Activated CD4-positive, alpha-beta T cell treated with anti-CD3 and anti-CD28 coated beads for 36 hours (primary cell): ENCODE measurements around the gene PIGZ. TPM values are rescaled to one million over a fixed set of nuclear protein-coding genes. Genes with fewer than 3 reads are reported as not detected.

Source experiments
- ATAC-seq: fragments of 200-7000 bp; cut with Tn5 transposase; one replicate; pipeline ENCODE4 v1.10.0; 2021; ENCODE audit warnings: mild to moderate bottlenecking, moderate library complexity
- CTCF ChIA-PET: fragments of 350-600 bp; sonication (Branson Sonifier 250); formaldehyde crosslinking; loops from one replicate; lab custom pipeline; 2021; ENCODE audit warnings: antibody characterized with exemption; lab: Charles Lee
- POLR2A ChIA-PET: fragments of 350-600 bp; sonication (Branson Sonifier 250); formaldehyde crosslinking; loops from one replicate; lab custom pipeline; 2021; ENCODE audit warnings: antibody characterized with exemption, inconsistent platforms; lab: Charles Lee
- DNase-seq: peaks from one replicate; pipeline ENCODE4 v3.0.0-alpha.2; 2020
- H3K27ac Mint-ChIP-seq: one replicate; pipeline ENCODE4 v1.8.0; 2021; ENCODE audit warnings: mixed read lengths
- H3K27me3 Mint-ChIP-seq: one replicate; pipeline ENCODE4 v1.8.0; 2021; ENCODE audit warnings: mixed read lengths
- H3K36me3 Mint-ChIP-seq: one replicate; pipeline ENCODE4 v1.8.0; 2021; ENCODE audit warnings: low read depth, mixed read lengths
- H3K4me1 Mint-ChIP-seq: one replicate; pipeline ENCODE4 v1.8.0; 2021; ENCODE audit warnings: mixed read lengths
- H3K4me3 Mint-ChIP-seq: one replicate; pipeline ENCODE4 v1.8.0; 2021; ENCODE audit warnings: mild to moderate bottlenecking, moderate library complexity, mixed read lengths
- H3K9me3 Mint-ChIP-seq: one replicate; pipeline ENCODE4 v1.8.0; 2021; ENCODE audit warnings: low read depth, mixed read lengths
- intact Hi-C, 2 experiments: fragments of 100-400 bp; cut with DNase I in 1 of 2; cut with micrococcal nuclease in 1 of 2; formaldehyde crosslinking; loops; one replicate each; pipeline versions ENCODE4 v1.14.2 to v1.15.1; 2022 to 2024; cut with DNase I, micrococcal nuclease
- total RNA-seq, 2 experiments: library from RNA; stranded (reverse); gene quantifications; one replicate each; pipeline ENCODE4 v1.2.3, GENCODE V29; 2021

The PIGZ gene
- total RNA-seq, 2 experiments from 2014 or later = 0.44 to 0.71 TPM

GRCh38 chr3:197000211-197000610 lies 31.6 kb upstream of the PIGZ start:
- ATAC-seq (no peak), DNase-seq (no peak)
- Mint-ChIP-seq H3K27ac (no peak overlapping the region), H3K4me1 (peaks cover 9% of the 10 kb centered on the region), H3K9me3 (no peaks in the 10 kb centered on the region), H3K27me3 (no peaks in the 10 kb centered on the region), H3K36me3 (no peaks in the 10 kb centered on the region), H3K4me3 (no peak overlapping the region)
- intact Hi-C loops = no loop called here
- ChIA-PET CTCF (interaction anchor here (0.6 to 6.5 kb wide), 2 partner anchors 30 to 75 kb away, joined by 3 to 29 read pairs; partner anchors contain the start of gene MELTF), POLR2A (no interaction called here)

GRCh38 chr3:196998966-196999760 lies 30.5 kb upstream of the PIGZ start:
- no peaks in the 10 kb centered on the region for H3K27me3 Mint-ChIP-seq
- intact Hi-C loops = no loop called here
- ChIA-PET POLR2A (no interaction called here), CTCF (interaction anchor here (0.6 to 6.5 kb wide), 3 partner anchors 31 to 258 kb away, joined by 3 to 29 read pairs (median 4); partner anchors contain the start of gene MELTF)
- no peaks in the 10 kb centered on the region for H3K9me3 Mint-ChIP-seq
- no peak overlapping the region for H3K27ac Mint-ChIP-seq
- ATAC-seq (no peak), DNase-seq (no peak)
- peaks cover 6% of the 10 kb centered on the region for H3K4me1 Mint-ChIP-seq
- no peaks in the 10 kb centered on the region for H3K36me3 Mint-ChIP-seq
- H3K4me3 Mint-ChIP-seq = no peak overlapping the region

- CTCF ChIA-PET = interaction anchor here (0.7 to 1.4 kb wide), 2 partner anchors 191 to 304 kb away, joined by 3 read pairs; no protein-coding TSS in a partner anchor
- ATAC-seq = no peak
- Mint-ChIP-seq H3K4me1 (peaks cover 2% of the 10 kb centered on the region), H3K27me3 (no peaks in the 10 kb centered on the region), H3K9me3 (no peaks in the 10 kb centered on the region), H3K27ac (no peak overlapping the region), H3K4me3 (no peak overlapping the region), H3K36me3 (no peaks in the 10 kb centered on the region)
- intact Hi-C loops = no loop called here
- POLR2A ChIA-PET = no interaction called here
- DNase-seq = no peak
These were observed 28.7 kb upstream of the PIGZ start for GRCh38 chr3:196997311-196997710.

GRCh38 chr3:196996454-196997265 lies 28.0 kb upstream of the PIGZ start:
- no peak overlapping the region for H3K27ac Mint-ChIP-seq
- H3K9me3 Mint-ChIP-seq = no peaks in the 10 kb centered on the region
- peaks cover under 1% of the 10 kb centered on the region for H3K4me1 Mint-ChIP-seq
- ChIA-PET POLR2A (no interaction called here), CTCF (interaction anchor here (0.6 kb wide), 1 partner anchor 56 kb away, joined by 4 read pairs; no protein-coding TSS in a partner anchor)
- no peaks in the 10 kb centered on the region for H3K27me3 Mint-ChIP-seq
- ATAC-seq (no peak), DNase-seq (no peak)
- intact Hi-C loops = no loop called here
- H3K4me3 Mint-ChIP-seq = no peak overlapping the region
- H3K36me3 Mint-ChIP-seq = no peaks in the 10 kb centered on the region

GRCh38 chr3:196995646-196996355 lies 27.2 kb upstream of the PIGZ start:
- Mint-ChIP-seq H3K27me3 (no peaks in the 10 kb centered on the region), H3K27ac (no peak overlapping the region), H3K36me3 (no peaks in the 10 kb centered on the region), H3K9me3 (no peaks in the 10 kb centered on the region), H3K4me3 (no peak overlapping the region), H3K4me1 (no peaks in the 10 kb centered on the region)
- ATAC-seq = no peak
- CTCF ChIA-PET = no interaction called here
- POLR2A ChIA-PET = no interaction called here
- no peak for DNase-seq
- intact Hi-C loops = no loop called here

GRCh38 chr3:196995027-196995426 lies 26.4 kb upstream of the PIGZ start:
- CTCF ChIA-PET = no interaction called here

GRCh38 chr3:196994056-196994455 lies 25.4 kb upstream of the PIGZ start:
- H3K4me3 Mint-ChIP-seq = no peak overlapping the region
- no peak overlapping the region for H3K27ac Mint-ChIP-seq
- CTCF ChIA-PET = interaction anchor here (0.6 to 1.2 kb wide), 3 partner anchors 35 to 740 kb away, joined by 3 to 4 read pairs (median 4); partner anchors contain the start of gene MELTF
- H3K36me3 Mint-ChIP-seq = no peaks in the 10 kb centered on the region
- H3K27me3 Mint-ChIP-seq = no peaks in the 10 kb centered on the region
- ATAC-seq (no peak), DNase-seq (no peak)
- H3K9me3 Mint-ChIP-seq = no peaks in the 10 kb centered on the region
- POLR2A ChIA-PET = no interaction called here
- no peaks in the 10 kb centered on the region for H3K4me1 Mint-ChIP-seq
- intact Hi-C loops = no loop called here

More at GRCh38 chr3:196995027-196995426, 26.4 kb upstream of the PIGZ start:
- no peaks in the 10 kb centered on the region for H3K9me3 Mint-ChIP-seq
- H3K4me1 Mint-ChIP-seq = no peaks in the 10 kb centered on the region
- POLR2A ChIA-PET = no interaction called here
- DNase-seq (no peak), ATAC-seq (no peak)
- no peak overlapping the region for H3K27ac Mint-ChIP-seq
- intact Hi-C loops = no loop called here
- no peak overlapping the region for H3K4me3 Mint-ChIP-seq
- no peaks in the 10 kb centered on the region for H3K36me3 Mint-ChIP-seq
- H3K27me3 Mint-ChIP-seq = no peaks in the 10 kb centered on the region

GRCh38 chr3:196992461-196993065 lies 23.9 kb upstream of the PIGZ start:
- no peak overlapping the region for H3K27ac Mint-ChIP-seq
- no peaks in the 10 kb centered on the region for H3K27me3 Mint-ChIP-seq
- no peaks in the 10 kb centered on the region for H3K36me3 Mint-ChIP-seq
- ATAC-seq (no peak), DNase-seq (peak; percentile 3)
- intact Hi-C loops = no loop called here
- no peaks in the 10 kb centered on the region for H3K4me1 Mint-ChIP-seq
- CTCF ChIA-PET = interaction anchor here (0.6 to 1.2 kb wide), 4 partner anchors 10 to 265 kb away, joined by 3 to 4 read pairs (median 4); partner anchors contain the start of gene MELTF
- no peaks in the 10 kb centered on the region for H3K9me3 Mint-ChIP-seq
- no peak overlapping the region for H3K4me3 Mint-ChIP-seq
- POLR2A ChIA-PET = no interaction called here

GRCh38 chr3:196991581-196992460 lies 23.2 kb upstream of the PIGZ start:
- Mint-ChIP-seq H3K4me1 (no peaks in the 10 kb centered on the region), H3K27me3 (no peaks in the 10 kb centered on the region), H3K36me3 (no peaks in the 10 kb centered on the region), H3K4me3 (no peak overlapping the region), H3K9me3 (no peaks in the 10 kb centered on the region), H3K27ac (no peak overlapping the region)
- CTCF ChIA-PET = interaction anchor here (0.6 kb wide), 1 partner anchor 12 kb away, joined by 3 read pairs; no protein-coding TSS in a partner anchor
- peak; percentile 2 for DNase-seq
- ATAC-seq = no peak
- POLR2A ChIA-PET = no interaction called here
- intact Hi-C loops = no loop called here

- no peaks in the 10 kb centered on the region for H3K27me3 Mint-ChIP-seq
- ChIA-PET CTCF (interaction anchor here (0.6 kb wide), 2 partner anchors 197 to 472 kb away, joined by 3 read pairs; no protein-coding TSS in a partner anchor), POLR2A (no interaction called here)
- H3K36me3 Mint-ChIP-seq = no peaks in the 10 kb centered on the region
- H3K27ac Mint-ChIP-seq = no peak overlapping the region
- no peak for ATAC-seq
- peak; percentile 2 for DNase-seq
- H3K4me1 Mint-ChIP-seq = no peaks in the 10 kb centered on the region
- H3K4me3 Mint-ChIP-seq = no peak overlapping the region
- H3K9me3 Mint-ChIP-seq = no peaks in the 10 kb centered on the region
- intact Hi-C loops = no loop called here
These were observed 22.0 kb upstream of the PIGZ start for GRCh38 chr3:196990601-196991007.
